WTC11 (cell line): ENCODE measurements around the gene WTAP. TPM values are rescaled to one million over a fixed set of nuclear protein-coding genes. Genes with fewer than 3 reads are reported as not detected.

Source experiments
- ATAC-seq: fragments of 200-7000 bp; cut with Tn5 transposase; 2 replicates; pipeline ENCODE4 v1.10.0; 2021; ENCODE audit warnings: mild to moderate bottlenecking, moderate library complexity
- CTCF ChIA-PET: fragments of 300-600 bp; sonication (Branson Sonifier 250); formaldehyde crosslinking; loops from one replicate; lab custom pipeline; 2021; ENCODE audit warnings: antibody characterized with exemption; lab: Charles Lee
- POLR2A ChIA-PET: fragments of 350-600 bp; sonication (Branson Sonifier 250); formaldehyde crosslinking; loops from one replicate; lab custom pipeline; 2021; ENCODE audit warnings: antibody characterized with exemption; lab: Charles Lee
- DNase-seq: peaks from one replicate; pipeline ENCODE4 v3.0.0; 2021; ENCODE audit warnings: low spot score
- H3K27ac Mint-ChIP-seq: 2 replicates; pipeline ENCODE4 v1.8.0; 2021; ENCODE audit warnings: mixed read lengths
- H3K27me3 Mint-ChIP-seq: 2 replicates; pipeline ENCODE4 v1.8.0; 2021; ENCODE audit warnings: low read depth, mild to moderate bottlenecking, moderate library complexity, mixed read lengths
- H3K36me3 Mint-ChIP-seq: 2 replicates; pipeline ENCODE4 v1.8.0; 2021; ENCODE audit warnings: mixed read lengths
- H3K4me1 Mint-ChIP-seq: 2 replicates; pipeline ENCODE4 v1.8.0; 2022; ENCODE audit warnings: mixed read lengths
- H3K4me3 Mint-ChIP-seq: 2 replicates; pipeline ENCODE4 v1.8.0; 2021; ENCODE audit warnings: mild to moderate bottlenecking, moderate library complexity, mixed read lengths
- H3K9me3 Mint-ChIP-seq: 2 replicates; pipeline ENCODE4 v1.8.0; 2021; ENCODE audit warnings: mixed read lengths
- CREM ChIP-seq: sonication (generic); formaldehyde crosslinking; IDR thresholded peaks from 2 replicates; pipeline ENCODE4 v1.8.1; 2022; ENCODE audit warnings: mild to moderate bottlenecking, missing genetic modification reagents, moderate library complexity
- IRF2 ChIP-seq: sonication (generic); formaldehyde crosslinking; IDR thresholded peaks from 2 replicates; pipeline ENCODE4 v1.8.0; 2022; ENCODE audit warnings: low read depth, missing genetic modification reagents, borderline replicate concordance
- NFE2L1 ChIP-seq: sonication (generic); formaldehyde crosslinking; IDR thresholded peaks from 2 replicates; pipeline ENCODE4 v1.8.1; 2023; ENCODE audit warnings: missing genetic modification reagents
- NFYB ChIP-seq: sonication (generic); formaldehyde crosslinking; conservative IDR thresholded peaks from 2 replicates; pipeline ENCODE4 v1.8.0; 2022; ENCODE audit warnings: low read depth, missing genetic modification reagents
- RORB ChIP-seq: fragments of 250-450 bp; sonication (Bioruptor Pico); IDR thresholded peaks from 2 replicates; pipeline ENCODE4 v1.9.0; 2021; ENCODE audit warnings: mild to moderate bottlenecking
- ZNF232 ChIP-seq: sonication (generic); formaldehyde crosslinking; IDR thresholded peaks from 2 replicates; pipeline ENCODE4 v1.8.0; 2022; ENCODE audit warnings: mild to moderate bottlenecking, missing genetic modification reagents
- ZNF671 ChIP-seq: fragments of 250-450 bp; sonication (Bioruptor Pico); IDR thresholded peaks from 2 replicates; pipeline ENCODE4 v1.8.0; 2021; ENCODE audit warnings: mild to moderate bottlenecking
- total RNA-seq: library from RNA; stranded (reverse); gene quantifications from 3 replicates; pipeline ENCODE4 v1.2.3, GENCODE V29; 2021
- TF ChIP-seq, protein P1 (sequence below): fragments of 250-450 bp; sonication (Bioruptor Pico); IDR thresholded peaks from 2 replicates; pipeline ENCODE4 v1.9.0; 2021; ENCODE audit warnings: moderate library complexity, mild to moderate bottlenecking, inconsistent platforms, borderline replicate concordance
- TF ChIP-seq, protein P2 (sequence below): sonication (generic); formaldehyde crosslinking; IDR thresholded peaks from 2 replicates; pipeline ENCODE4 v1.8.1; 2023; ENCODE audit warnings: mild to moderate bottlenecking, missing genetic modification reagents
- TF ChIP-seq, protein P3 (sequence below): sonication (generic); formaldehyde crosslinking; conservative IDR thresholded peaks from 2 replicates; pipeline ENCODE4 v1.8.1; 2022; ENCODE audit warnings: mild to moderate bottlenecking, missing genetic modification reagents
- TF ChIP-seq, protein P4 (sequence below): sonication (generic); formaldehyde crosslinking; IDR thresholded peaks from 2 replicates; pipeline ENCODE4 v1.8.1; 2023; ENCODE audit warnings: mild to moderate bottlenecking, missing genetic modification reagents, moderate library complexity
- TF ChIP-seq, protein P5 (sequence below): fragments of 200-600 bp; IDR thresholded peaks from 2 replicates; pipeline ENCODE4 v1.8.0; 2022; ENCODE audit warnings: antibody characterized with exemption
- TF ChIP-seq, protein P6 (sequence below): sonication (generic); formaldehyde crosslinking; IDR thresholded peaks from 2 replicates; pipeline ENCODE4 v1.8.1; 2022; ENCODE audit warnings: low read depth, mild to moderate bottlenecking, moderate library complexity, missing genetic modification reagents, borderline replicate concordance
- TF ChIP-seq, protein P7 (sequence below): sonication (generic); formaldehyde crosslinking; IDR thresholded peaks from 2 replicates; pipeline ENCODE4 v1.8.0; 2022; ENCODE audit warnings: mild to moderate bottlenecking, missing genetic modification reagents
- TF ChIP-seq, protein P8 (sequence below): fragments of 250-450 bp; sonication (Bioruptor Pico); IDR thresholded peaks from 2 replicates; pipeline ENCODE4 v1.9.0; 2021; ENCODE audit warnings: mild to moderate bottlenecking, borderline replicate concordance

WTAP gene
- total RNA-seq, 1 experiment from 2014 or later, result 88.8 TPM

DNA sequence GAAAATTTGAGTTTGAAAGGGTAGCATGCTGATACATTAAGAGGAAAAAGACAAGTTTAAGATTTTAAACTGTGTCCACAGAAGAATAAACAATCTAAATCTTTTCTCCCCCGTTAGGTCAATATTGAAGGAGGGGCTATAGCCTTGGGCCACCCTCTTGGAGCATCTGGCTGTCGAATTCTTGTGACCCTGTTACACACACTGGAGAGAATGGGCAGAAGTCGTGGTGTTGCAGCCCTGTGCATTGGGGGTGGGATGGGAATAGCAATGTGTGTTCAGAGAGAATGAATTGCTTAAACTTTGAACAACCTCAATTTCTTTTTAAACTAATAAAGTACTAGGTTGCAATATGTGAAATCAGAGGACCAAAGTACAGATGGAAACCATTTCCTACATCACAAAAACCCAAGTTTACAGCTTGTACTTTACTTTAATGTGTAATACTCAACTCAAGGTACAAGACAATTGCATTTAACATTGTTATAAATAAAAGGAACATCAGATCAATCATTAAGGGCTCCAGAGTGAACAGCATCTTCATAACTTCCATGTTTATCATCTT is 51.3 kb downstream of the WTAP start:
- TF ChIP-seq, protein P1, sequence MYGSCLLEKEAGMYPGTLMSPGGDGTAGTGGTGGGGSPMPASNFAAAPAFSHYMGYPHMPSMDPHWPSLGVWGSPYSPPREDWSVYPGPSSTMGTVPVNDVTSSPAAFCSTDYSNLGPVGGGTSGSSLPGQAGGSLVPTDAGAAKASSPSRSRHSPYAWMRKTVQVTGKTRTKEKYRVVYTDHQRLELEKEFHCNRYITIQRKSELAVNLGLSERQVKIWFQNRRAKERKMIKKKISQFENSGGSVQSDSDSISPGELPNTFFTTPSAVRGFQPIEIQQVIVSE (CRISPR knock-in tag), result no peak
- TF ChIP-seq, protein P2, sequence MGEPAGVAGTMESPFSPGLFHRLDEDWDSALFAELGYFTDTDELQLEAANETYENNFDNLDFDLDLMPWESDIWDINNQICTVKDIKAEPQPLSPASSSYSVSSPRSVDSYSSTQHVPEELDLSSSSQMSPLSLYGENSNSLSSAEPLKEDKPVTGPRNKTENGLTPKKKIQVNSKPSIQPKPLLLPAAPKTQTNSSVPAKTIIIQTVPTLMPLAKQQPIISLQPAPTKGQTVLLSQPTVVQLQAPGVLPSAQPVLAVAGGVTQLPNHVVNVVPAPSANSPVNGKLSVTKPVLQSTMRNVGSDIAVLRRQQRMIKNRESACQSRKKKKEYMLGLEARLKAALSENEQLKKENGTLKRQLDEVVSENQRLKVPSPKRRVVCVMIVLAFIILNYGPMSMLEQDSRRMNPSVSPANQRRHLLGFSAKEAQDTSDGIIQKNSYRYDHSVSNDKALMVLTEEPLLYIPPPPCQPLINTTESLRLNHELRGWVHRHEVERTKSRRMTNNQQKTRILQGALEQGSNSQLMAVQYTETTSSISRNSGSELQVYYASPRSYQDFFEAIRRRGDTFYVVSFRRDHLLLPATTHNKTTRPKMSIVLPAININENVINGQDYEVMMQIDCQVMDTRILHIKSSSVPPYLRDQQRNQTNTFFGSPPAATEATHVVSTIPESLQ, result no peak
- TF ChIP-seq NFE2L1 (CRISPR knock-in tag) (no peak), ZNF671 (no peak), CREM (CRISPR knock-in tag) (no peak), IRF2 (CRISPR knock-in tag) (no peak), ZNF232 (no peak), RORB (CRISPR knock-in tag) (no peak), NFYB (CRISPR knock-in tag) (no peak)
- TF ChIP-seq, protein P3, sequence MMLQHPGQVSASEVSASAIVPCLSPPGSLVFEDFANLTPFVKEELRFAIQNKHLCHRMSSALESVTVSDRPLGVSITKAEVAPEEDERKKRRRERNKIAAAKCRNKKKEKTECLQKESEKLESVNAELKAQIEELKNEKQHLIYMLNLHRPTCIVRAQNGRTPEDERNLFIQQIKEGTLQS, result no peak
- TF ChIP-seq, protein P4, sequence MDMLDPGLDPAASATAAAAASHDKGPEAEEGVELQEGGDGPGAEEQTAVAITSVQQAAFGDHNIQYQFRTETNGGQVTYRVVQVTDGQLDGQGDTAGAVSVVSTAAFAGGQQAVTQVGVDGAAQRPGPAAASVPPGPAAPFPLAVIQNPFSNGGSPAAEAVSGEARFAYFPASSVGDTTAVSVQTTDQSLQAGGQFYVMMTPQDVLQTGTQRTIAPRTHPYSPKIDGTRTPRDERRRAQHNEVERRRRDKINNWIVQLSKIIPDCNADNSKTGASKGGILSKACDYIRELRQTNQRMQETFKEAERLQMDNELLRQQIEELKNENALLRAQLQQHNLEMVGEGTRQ, result no peak
- TF ChIP-seq, protein P5, sequence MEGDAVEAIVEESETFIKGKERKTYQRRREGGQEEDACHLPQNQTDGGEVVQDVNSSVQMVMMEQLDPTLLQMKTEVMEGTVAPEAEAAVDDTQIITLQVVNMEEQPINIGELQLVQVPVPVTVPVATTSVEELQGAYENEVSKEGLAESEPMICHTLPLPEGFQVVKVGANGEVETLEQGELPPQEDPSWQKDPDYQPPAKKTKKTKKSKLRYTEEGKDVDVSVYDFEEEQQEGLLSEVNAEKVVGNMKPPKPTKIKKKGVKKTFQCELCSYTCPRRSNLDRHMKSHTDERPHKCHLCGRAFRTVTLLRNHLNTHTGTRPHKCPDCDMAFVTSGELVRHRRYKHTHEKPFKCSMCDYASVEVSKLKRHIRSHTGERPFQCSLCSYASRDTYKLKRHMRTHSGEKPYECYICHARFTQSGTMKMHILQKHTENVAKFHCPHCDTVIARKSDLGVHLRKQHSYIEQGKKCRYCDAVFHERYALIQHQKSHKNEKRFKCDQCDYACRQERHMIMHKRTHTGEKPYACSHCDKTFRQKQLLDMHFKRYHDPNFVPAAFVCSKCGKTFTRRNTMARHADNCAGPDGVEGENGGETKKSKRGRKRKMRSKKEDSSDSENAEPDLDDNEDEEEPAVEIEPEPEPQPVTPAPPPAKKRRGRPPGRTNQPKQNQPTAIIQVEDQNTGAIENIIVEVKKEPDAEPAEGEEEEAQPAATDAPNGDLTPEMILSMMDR, result no peak
- TF ChIP-seq, protein P6, sequence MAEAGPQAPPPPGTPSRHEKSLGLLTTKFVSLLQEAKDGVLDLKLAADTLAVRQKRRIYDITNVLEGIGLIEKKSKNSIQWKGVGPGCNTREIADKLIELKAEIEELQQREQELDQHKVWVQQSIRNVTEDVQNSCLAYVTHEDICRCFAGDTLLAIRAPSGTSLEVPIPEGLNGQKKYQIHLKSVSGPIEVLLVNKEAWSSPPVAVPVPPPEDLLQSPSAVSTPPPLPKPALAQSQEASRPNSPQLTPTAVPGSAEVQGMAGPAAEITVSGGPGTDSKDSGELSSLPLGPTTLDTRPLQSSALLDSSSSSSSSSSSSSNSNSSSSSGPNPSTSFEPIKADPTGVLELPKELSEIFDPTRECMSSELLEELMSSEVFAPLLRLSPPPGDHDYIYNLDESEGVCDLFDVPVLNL (CRISPR knock-in tag), result no peak
- TF ChIP-seq, protein P7, sequence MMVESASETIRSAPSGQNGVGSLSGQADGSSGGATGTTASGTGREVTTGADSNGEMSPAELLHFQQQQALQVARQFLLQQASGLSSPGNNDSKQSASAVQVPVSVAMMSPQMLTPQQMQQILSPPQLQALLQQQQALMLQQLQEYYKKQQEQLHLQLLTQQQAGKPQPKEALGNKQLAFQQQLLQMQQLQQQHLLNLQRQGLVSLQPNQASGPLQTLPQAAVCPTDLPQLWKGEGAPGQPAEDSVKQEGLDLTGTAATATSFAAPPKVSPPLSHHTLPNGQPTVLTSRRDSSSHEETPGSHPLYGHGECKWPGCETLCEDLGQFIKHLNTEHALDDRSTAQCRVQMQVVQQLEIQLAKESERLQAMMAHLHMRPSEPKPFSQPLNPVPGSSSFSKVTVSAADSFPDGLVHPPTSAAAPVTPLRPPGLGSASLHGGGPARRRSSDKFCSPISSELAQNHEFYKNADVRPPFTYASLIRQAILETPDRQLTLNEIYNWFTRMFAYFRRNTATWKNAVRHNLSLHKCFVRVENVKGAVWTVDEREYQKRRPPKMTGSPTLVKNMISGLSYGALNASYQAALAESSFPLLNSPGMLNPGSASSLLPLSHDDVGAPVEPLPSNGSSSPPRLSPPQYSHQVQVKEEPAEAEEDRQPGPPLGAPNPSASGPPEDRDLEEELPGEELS, result no peak
- TF ChIP-seq, protein P8, sequence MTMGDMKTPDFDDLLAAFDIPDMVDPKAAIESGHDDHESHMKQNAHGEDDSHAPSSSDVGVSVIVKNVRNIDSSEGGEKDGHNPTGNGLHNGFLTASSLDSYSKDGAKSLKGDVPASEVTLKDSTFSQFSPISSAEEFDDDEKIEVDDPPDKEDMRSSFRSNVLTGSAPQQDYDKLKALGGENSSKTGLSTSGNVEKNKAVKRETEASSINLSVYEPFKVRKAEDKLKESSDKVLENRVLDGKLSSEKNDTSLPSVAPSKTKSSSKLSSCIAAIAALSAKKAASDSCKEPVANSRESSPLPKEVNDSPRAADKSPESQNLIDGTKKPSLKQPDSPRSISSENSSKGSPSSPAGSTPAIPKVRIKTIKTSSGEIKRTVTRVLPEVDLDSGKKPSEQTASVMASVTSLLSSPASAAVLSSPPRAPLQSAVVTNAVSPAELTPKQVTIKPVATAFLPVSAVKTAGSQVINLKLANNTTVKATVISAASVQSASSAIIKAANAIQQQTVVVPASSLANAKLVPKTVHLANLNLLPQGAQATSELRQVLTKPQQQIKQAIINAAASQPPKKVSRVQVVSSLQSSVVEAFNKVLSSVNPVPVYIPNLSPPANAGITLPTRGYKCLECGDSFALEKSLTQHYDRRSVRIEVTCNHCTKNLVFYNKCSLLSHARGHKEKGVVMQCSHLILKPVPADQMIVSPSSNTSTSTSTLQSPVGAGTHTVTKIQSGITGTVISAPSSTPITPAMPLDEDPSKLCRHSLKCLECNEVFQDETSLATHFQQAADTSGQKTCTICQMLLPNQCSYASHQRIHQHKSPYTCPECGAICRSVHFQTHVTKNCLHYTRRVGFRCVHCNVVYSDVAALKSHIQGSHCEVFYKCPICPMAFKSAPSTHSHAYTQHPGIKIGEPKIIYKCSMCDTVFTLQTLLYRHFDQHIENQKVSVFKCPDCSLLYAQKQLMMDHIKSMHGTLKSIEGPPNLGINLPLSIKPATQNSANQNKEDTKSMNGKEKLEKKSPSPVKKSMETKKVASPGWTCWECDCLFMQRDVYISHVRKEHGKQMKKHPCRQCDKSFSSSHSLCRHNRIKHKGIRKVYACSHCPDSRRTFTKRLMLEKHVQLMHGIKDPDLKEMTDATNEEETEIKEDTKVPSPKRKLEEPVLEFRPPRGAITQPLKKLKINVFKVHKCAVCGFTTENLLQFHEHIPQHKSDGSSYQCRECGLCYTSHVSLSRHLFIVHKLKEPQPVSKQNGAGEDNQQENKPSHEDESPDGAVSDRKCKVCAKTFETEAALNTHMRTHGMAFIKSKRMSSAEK, result no peak
- no peak for DNase-seq
- H3K27ac Mint-ChIP-seq, result no peak overlapping the region
- ChIA-PET CTCF (no interaction called here), POLR2A (no interaction called here)
- no peaks in the 10 kb centered on the region for H3K4me1 Mint-ChIP-seq
- no peak overlapping the region for H3K4me3 Mint-ChIP-seq
- no peak; the same call in 1 of the 2 replicates for ATAC-seq
- H3K27me3 Mint-ChIP-seq, result no peaks in the 10 kb centered on the region
- H3K9me3 Mint-ChIP-seq, result no peaks in the 10 kb centered on the region
- peaks cover 92% of the 10 kb centered on the region for H3K36me3 Mint-ChIP-seq
